Activated CD4-positive, alpha-beta T cell treated with anti-CD3 and anti-CD28 coated beads, Interleukin-2, amount 50 U/mL, for 24 hours (primary cell): ENCODE measurements around the gene PCBP1.
"Not testable (repeated sequence)": the region's sequence is repeated elsewhere in the genome, so short reads cannot be mapped to it uniquely, and the experiment has no call there.

ENCODE experiments used
- DNase-seq, 2 donors: peaks; one replicate each; pipeline ENCODE4 v3.0.0-alpha.2; 2020; ENCODE audit warnings: low read depth in 1 of 2, low spot score in 1 of 2

The PCBP1 gene

GRCh38 chr2:70080610-70081200, 6.6 kb upstream of the PCBP1 start:
- no peak for DNase-seq

GRCh38 chr2:70081221-70081620, 6.1 kb upstream of the PCBP1 start:
- DNase-seq = no peak

DNA sequence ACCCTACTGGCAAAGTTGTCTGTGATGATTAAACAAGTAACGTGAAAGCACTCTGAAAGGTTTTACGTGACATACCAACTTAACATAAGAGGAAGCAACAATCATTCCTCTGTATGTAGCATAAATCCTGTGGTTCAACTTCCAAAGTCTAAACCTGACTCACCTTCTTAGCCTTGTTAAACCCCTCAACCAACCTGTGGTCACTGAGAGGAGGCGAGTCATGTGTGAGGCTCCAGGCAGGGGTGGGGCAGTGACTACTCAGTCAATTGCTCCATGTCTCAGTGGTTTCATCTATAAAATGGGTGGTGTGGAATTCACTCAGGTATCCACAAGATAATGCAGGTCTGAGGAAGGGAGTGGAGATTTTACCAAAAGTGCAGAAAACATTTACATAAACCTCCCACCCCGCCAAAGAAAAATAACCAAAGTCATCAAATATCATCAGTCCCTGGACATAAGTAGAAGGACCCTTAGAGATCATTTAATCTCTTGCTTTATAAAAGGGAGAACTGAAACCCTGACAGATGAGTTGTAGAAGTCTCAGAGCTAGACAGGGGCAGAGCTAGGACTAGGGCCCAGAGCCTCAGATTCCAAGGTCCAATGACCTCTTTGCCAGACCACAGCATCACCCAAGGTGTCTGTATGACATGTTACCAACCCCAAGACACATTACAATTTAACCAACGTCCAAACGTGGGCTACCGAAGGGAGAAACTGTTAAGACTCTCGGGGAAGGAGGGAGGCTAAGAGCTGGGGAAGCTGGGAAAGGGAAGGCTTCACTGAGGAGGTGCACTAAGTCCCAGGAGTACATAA, 3.7 kb upstream of the PCBP1 start:
- DNase-seq = peak in 1 of 2 donors; percentile 43

- DNase-seq = peak; percentile 32 to 47
Observed at GRCh38 chr2:70084973-70085710, 2.1 kb upstream of the PCBP1 start.

- no peak for DNase-seq
Observed at GRCh38 chr2:70085711-70086277, 1.5 kb upstream of the PCBP1 start.

- DNase-seq = peak; percentile 69 to 72
Observed at GRCh38 chr2:70086278-70086837, 919 bp upstream of the PCBP1 start.

DNA sequence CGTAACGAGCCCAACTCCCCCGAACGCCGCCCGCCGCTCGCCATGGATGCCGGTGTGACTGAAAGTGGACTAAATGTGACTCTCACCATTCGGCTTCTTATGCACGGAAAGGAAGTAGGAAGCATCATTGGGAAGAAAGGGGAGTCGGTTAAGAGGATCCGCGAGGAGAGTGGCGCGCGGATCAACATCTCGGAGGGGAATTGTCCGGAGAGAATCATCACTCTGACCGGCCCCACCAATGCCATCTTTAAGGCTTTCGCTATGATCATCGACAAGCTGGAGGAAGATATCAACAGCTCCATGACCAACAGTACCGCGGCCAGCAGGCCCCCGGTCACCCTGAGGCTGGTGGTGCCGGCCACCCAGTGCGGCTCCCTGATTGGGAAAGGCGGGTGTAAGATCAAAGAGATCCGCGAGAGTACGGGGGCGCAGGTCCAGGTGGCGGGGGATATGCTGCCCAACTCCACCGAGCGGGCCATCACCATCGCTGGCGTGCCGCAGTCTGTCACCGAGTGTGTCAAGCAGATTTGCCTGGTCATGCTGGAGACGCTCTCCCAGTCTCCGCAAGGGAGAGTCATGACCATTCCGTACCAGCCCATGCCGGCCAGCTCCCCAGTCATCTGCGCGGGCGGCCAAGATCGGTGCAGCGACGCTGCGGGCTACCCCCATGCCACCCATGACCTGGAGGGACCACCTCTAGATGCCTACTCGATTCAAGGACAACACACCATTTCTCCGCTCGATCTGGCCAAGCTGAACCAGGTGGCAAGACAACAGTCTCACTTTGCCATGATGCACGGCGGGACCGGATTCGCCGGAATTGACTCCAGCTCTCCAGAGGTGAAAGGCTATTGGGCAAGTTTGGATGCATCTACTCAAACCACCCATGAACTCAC, 673 bp downstream of the PCBP1 start:
- peak; percentile 41 to 44 for DNase-seq

GRCh38 chr2:70088598-70089219, 1.4 kb downstream of the PCBP1 start:
- DNase-seq = no peak

DNA sequence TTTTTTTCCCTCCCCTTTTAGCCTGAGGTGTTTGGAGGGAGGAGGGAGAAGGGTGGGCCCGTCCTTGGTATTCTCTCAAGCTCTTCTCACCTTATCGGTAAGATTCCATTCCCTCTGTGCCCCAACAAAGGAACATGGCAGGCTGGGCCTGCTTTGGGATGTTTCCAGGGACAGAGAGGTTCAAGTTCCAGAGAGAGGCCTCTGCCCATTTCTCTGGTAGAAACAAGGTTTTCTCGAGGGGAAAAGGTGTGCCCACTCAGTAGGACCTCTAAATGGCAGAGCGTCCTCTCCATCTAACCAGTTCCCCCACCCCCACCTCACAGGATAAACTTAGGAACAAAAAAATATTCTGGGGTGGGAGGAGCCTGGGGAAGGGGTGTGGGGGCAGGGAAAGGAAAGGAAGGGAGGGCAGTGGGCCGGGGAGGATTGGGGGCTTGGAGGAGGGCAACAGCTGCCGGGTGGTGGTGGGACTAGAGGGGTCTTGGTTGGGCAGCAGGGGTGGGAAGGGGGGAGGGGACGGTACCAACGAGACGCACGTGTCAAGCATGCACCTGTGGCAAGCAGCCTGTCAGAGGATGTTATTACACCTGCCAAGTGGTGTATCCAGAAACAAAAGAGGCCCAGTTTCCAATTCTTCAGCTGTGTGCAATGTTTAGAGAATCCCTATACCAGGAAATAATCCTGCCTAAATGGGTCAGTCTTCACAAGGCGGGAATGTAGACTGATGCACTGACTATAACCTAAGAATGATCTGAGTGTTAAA, 2.1 kb downstream of the PCBP1 start:
- peak in 1 of 2 donors; percentile 24 for DNase-seq

GRCh38 chr2:70089983-70090525, 2.8 kb downstream of the PCBP1 start:
- DNase-seq = no peak

- DNase-seq = no peak
Observed at GRCh38 chr2:70090706-70091334, 3.5 kb downstream of the PCBP1 start.

DNA sequence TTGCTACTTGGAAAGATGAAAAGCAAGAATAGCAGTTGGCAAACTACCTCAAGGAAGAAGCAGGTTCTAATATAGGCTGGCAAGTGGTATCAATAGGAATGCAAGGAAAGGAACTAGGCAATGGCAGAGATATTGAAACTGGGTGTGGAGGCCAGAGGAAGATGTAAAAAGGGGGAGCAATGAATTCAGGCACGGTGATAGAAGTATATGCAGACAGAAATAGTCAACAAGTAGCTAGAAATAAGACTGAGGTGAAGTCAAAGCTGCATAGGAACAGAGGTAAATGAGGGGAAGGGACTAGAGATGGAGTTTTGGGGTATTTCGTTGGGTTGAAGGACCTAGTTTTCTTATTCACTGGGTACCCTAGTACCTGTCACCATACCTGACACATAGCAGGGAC, 4.1 kb downstream of the PCBP1 start:
- no peak for DNase-seq

DNA sequence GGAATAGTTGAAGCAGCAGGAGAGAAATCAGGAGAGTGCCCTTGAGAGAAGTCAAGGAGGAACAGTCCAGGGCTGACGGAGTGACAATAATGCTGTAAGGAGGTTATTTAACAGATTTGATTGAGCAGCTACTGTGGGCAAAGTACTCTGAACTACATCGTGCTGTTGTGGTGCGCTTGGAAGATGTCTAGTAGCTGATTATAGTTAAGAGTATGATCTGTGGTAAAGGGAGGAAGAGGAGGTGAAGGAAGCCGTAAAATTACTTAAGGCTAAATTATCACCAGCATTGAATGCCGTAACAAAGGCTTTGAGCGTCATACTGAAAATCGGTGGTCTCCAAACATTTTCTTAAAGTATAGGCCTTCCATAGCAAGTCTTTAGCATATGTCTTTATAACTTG, 4.5 kb downstream of the PCBP1 start:
- DNase-seq = no peak

GRCh38 chr2:70092576-70093243, 5.4 kb downstream of the PCBP1 start:
- not testable (repeated sequence) for DNase-seq

- DNase-seq = no peak
Observed at GRCh38 chr2:70094171-70094977, 7.1 kb downstream of the PCBP1 start.

GRCh38 chr2:70094978-70095719, 7.9 kb downstream of the PCBP1 start:
- DNase-seq = peak in 1 of 2 donors; percentile 45
